Lung (tissue), 12 donors: ENCODE data around the gene SLC5A1. TPM values are rescaled to one million over a fixed set of nuclear protein-coding genes. Genes with fewer than 3 reads are reported as not detected.
"Not testable (repeated sequence)": the region's sequence is repeated elsewhere in the genome, so short reads cannot be mapped to it uniquely, and the experiment has no call there.

Experiments
- ATAC-seq: fragments of 200-7000 bp; cut with Tn5 transposase; one replicate; pipeline ENCODE4 v1.9.1; 2020; ENCODE audit warnings: moderate number of reproducible peaks; ENCODE audit not compliant: insufficient read depth, low FRiP score
- DNase-seq, 3 donors: peaks; one replicate each; pipeline ENCODE4 v3.0.0-alpha.2; 2013 to 2017
- H3K27ac ChIP-seq, 2 donors: one replicate each; pipeline ENCODE4 v1.5.1; 2013; ENCODE audit warnings: mild to moderate bottlenecking in 2 of 2, moderate library complexity in 2 of 2, control low read depth in 1 of 2, inconsistent platforms in 1 of 2, low read depth in 1 of 2, low read length in 1 of 2
- H3K27me3 ChIP-seq, 3 donors: one replicate each; pipeline ENCODE4 v1.5.1; 2013; ENCODE audit warnings: low read length in 2 of 3; ENCODE audit not compliant: control insufficient read depth in 3 of 3, insufficient read depth in 3 of 3
- H3K36me3 ChIP-seq, 4 donors: one replicate each; pipeline ENCODE4 v1.5.1; 2013; ENCODE audit warnings: low read length in 4 of 4, mild to moderate bottlenecking in 1 of 4, moderate library complexity in 1 of 4; ENCODE audit not compliant: control insufficient read depth in 4 of 4, insufficient read depth in 4 of 4
- H3K4me1 ChIP-seq, 5 donors: one replicate each; pipeline ENCODE4 v1.5.1; 2013; ENCODE audit warnings: low read length in 5 of 5, mild to moderate bottlenecking in 2 of 5, moderate library complexity in 1 of 5; ENCODE audit not compliant: control insufficient read depth in 5 of 5, insufficient read depth in 5 of 5
- H3K4me3 ChIP-seq: one replicate; pipeline ENCODE4 v1.5.1; 2013; ENCODE audit warnings: mild to moderate bottlenecking, control low read depth, moderate library complexity
- H3K9ac ChIP-seq, 2 donors: one replicate each; pipeline ENCODE4 v1.5.1; 2013; ENCODE audit warnings: low read length in 2 of 2, control low read depth in 1 of 2; ENCODE audit not compliant: insufficient read depth in 1 of 2
- H3K9me3 ChIP-seq, 4 donors: one replicate each; pipeline ENCODE4 v1.5.1; 2013; ENCODE audit warnings: low read length in 3 of 4, mild to moderate bottlenecking in 1 of 4, moderate library complexity in 1 of 4; ENCODE audit not compliant: control insufficient read depth in 4 of 4, insufficient read depth in 3 of 4
- CTCF ChIP-seq: IDR thresholded peaks from 2 replicates; pipeline ENCODE4 v1.5.1; 2012; ENCODE audit warnings: mild to moderate bottlenecking; ENCODE audit errors: control extremely low read depth, extremely low read depth
- WGBS, 2 donors: extraction: QIAGEN DNeasy Blood & Tissue Kit; methylation state at CpG; one replicate each; pipeline ENCODE4 v1.1.7; 2013; 5-methylcytosine and 5-hydroxymethylcytosine counted together
- polyA plus RNA-seq, 2 donors: library from polyadenylated mRNA; stranded (reverse); fragments of 200-250 nt; gene quantifications; one replicate each; pipeline ENCODE4 v1.2.1, GENCODE V29; 2013
- total RNA-seq, 2 donors: library from RNA; depleted of rRNA in 1 of 2; stranded (reverse); fragments of >200 nt in 1 of 2; gene quantifications; one replicate each; pipeline ENCODE4 v1.2.1, GENCODE V29; 2014 to 2021
- donor health status: control.
- donor health status: control.
- donor health status: Bipolar disorder and iron deficiency.
- donor health status: healthy.
- donor health status: DM: yes; HTN: yes; CAD: no.

Gene SLC5A1
- total and polyA plus RNA-seq, 4 donors, result 0.35 to 3.5 (median 1.1) TPM

DNA sequence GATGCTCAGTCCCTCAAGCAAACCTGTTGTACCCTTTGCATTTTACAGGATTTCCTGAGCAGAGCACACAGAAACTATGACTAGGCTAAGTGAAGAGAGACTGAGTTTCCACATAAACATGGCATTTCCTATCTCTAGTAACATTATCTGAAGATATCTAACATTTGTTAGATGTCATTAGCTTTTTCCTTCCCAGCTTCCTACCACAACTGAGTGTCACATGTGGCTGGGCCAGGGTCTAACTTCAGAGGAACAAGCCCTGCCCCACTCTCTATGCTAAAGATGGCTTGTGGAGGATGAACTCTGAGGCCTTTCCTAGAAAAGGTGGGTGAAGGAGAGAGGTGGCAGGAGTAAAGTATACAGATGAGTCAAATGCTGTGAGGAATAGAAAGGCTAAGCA, 99.5 kb downstream of the SLC5A1 start:
- no peak overlapping the region for H3K4me3 ChIP-seq
- peaks cover 0 to 5% (median 0%) of the 10 kb centered on the region in 3 donors for H3K27me3 ChIP-seq
- H3K36me3 ChIP-seq, result no peaks in the 10 kb centered on the region
- H3K27ac ChIP-seq, result no peak overlapping the region
- no peak for TF ChIP-seq CTCF
- no peaks in the 10 kb centered on the region for H3K4me1 ChIP-seq
- H3K9ac ChIP-seq, result no peak overlapping the region
- ATAC-seq (no peak), DNase-seq (no peak)
- no peaks in the 10 kb centered on the region for H3K9me3 ChIP-seq

DNA sequence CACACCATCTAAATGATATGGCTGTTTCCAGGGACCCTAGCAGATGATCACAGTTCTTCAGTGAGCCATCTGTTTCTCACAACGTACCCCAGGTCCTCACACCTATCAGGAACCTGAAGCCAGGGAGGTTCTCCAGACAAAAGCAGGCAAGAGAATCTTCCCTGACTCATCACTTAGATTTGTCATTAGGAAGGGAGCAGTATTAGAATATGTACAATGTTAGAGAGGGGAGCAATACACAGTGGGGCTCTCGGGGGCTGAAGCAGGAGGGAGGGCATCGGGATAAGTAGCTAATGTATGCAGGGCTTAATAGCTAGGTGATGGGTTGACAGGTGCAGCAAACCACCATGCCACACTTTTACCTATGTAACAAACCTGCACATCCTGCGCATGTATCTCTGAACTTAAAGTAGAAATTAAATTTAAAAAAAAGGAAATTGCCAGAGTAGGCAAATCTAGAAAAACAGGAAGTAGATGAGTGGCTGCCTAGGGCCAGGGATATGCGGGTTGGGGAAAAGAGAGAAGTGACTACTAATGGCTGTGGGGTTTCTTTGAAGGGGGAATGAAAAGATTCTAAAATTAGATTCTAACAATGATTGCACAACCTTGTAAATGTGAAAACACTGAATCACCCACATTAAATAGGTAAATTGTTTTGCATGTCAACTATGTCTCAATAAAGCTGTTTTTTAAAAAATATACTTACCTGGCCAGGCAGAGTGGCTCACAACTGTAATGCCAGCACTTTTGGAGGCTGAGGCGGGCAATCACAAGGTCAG, 101.6 kb downstream of the SLC5A1 start:
- no peaks in the 10 kb centered on the region for H3K36me3 ChIP-seq
- H3K9ac ChIP-seq, result no peak overlapping the region
- DNase-seq (peak in 1 of 3 donors; percentile 10), ATAC-seq (no peak)
- H3K4me3 ChIP-seq, result no peak overlapping the region
- H3K27me3 ChIP-seq, result peaks cover 0 to 5% (median 0%) of the 10 kb centered on the region in 3 donors
- 37 to 68% methylated on average over 6 of the region's 6 CpGs for WGBS, 2 donors
- TF ChIP-seq CTCF, result no peak
- H3K9me3 ChIP-seq, result no peaks in the 10 kb centered on the region
- H3K4me1 ChIP-seq, result no peaks in the 10 kb centered on the region
- H3K27ac ChIP-seq, result no peak overlapping the region

GRCh38 chr22:32147128-32147527, 104.1 kb downstream of the SLC5A1 start:
- not testable (repeated sequence) for H3K27me3 ChIP-seq, H3K4me3 ChIP-seq, DNase-seq, ATAC-seq, H3K36me3 ChIP-seq, H3K9me3 ChIP-seq, H3K27ac ChIP-seq, H3K9ac ChIP-seq, H3K4me1 ChIP-seq
- 86 to 95% methylated on average over 8 of the region's 8 CpGs for WGBS, 2 donors

- not testable (repeated sequence) for H3K36me3 ChIP-seq, H3K27me3 ChIP-seq, ATAC-seq, H3K9me3 ChIP-seq, H3K9ac ChIP-seq, H3K4me3 ChIP-seq, H3K27ac ChIP-seq, H3K4me1 ChIP-seq, DNase-seq
- 77 to 79% methylated on average over 4 of the region's 4 CpGs for WGBS, 2 donors
Measured at GRCh38 chr22:32148372-32148771, 105.3 kb downstream of the SLC5A1 start.

- H3K9me3 ChIP-seq, H3K9ac ChIP-seq, H3K27me3 ChIP-seq, ATAC-seq, DNase-seq, H3K36me3 ChIP-seq, H3K27ac ChIP-seq, H3K4me1 ChIP-seq, H3K4me3 ChIP-seq: not testable (repeated sequence)
- 28 to 47% methylated on average over 7 of the region's 7 CpGs for WGBS, 2 donors
Measured at GRCh38 chr22:32150647-32151046, 107.6 kb downstream of the SLC5A1 start.

DNA sequence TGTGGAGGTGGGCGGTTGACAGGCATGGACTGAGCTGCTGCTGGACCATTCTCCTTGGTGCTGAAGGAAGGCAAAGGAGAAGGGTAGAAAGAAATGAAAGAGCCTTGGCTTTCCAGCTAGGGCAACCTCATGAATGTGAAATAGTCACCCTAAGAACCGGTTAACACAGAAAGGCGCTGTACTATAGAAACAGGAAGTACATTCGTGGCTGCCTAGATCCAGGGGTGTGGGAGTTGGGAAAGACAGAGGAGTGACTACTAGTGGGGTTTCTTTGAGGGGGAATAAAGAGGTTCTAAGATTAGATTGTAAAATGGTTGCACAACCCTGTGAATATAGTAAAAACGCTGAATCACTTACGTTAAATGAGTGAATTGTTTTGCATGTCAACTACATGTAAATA, 108.6 kb downstream of the SLC5A1 start:
- WGBS, 2 donors, result 40 to 64% methylated on average over 6 of the region's 6 CpGs
- not testable (repeated sequence) for ATAC-seq, H3K27ac ChIP-seq, H3K9me3 ChIP-seq, H3K4me1 ChIP-seq, H3K36me3 ChIP-seq, H3K9ac ChIP-seq, H3K4me3 ChIP-seq, H3K27me3 ChIP-seq, DNase-seq

DNA sequence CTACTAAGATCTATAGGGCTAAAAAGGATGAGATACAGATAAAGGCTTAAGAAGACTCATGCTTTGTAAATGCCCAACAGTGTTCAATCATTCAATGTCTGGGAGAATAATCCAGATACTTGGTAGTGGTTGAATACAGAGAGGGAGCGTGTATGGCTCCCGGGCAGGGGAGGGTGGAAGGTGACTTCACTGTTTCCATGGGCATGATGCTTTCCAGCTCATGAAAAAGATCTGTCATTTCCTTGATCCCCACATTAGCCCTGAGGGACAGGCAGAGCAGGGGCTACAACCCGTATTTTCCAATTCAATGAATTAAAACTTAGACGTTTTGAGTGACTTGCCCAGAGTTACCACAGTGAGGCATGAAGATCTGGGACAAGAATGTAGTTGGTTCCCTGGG, 111.7 kb downstream of the SLC5A1 start:
- WGBS, 2 donors, result 86% methylated on average over 4 of the region's 4 CpGs
- H3K9me3 ChIP-seq, H3K36me3 ChIP-seq, H3K9ac ChIP-seq, H3K4me1 ChIP-seq, H3K27me3 ChIP-seq, H3K4me3 ChIP-seq, H3K27ac ChIP-seq, ATAC-seq, DNase-seq: not testable (repeated sequence)
